Cardiac muscle cell (in vitro differentiated cells and primary cell): ENCODE results near the gene HLA-DPA1. TPM values are rescaled to one million over a fixed set of nuclear protein-coding genes. Genes with fewer than 3 reads are reported as not detected.

Experiments
- DNase-seq, 2 donors: peaks; one replicate each; pipeline versions ENCODE4 v3.0.0 to v3.0.0-alpha.2; 2010 to 2017; ENCODE audit warnings: low read depth in 1 of 2, low spot score in 1 of 2
- H3K27ac ChIP-seq: fragments of 200-600 bp; sonication (generic); 2 replicates; pipeline ENCODE4 v1.5.1; 2016
- H3K27me3 ChIP-seq: fragments of 200-600 bp; sonication (generic); 2 replicates; pipeline ENCODE4 v1.6.0; 2016; ENCODE audit warnings: control low read depth
- H3K36me3 ChIP-seq: fragments of 200-600 bp; sonication (generic); 2 replicates; pipeline ENCODE4 v1.5.1; 2016; ENCODE audit warnings: control low read depth
- H3K4me1 ChIP-seq: fragments of 200-600 bp; sonication (generic); 2 replicates; pipeline ENCODE4 v1.8.1; 2017; ENCODE audit warnings: low read depth, mild to moderate bottlenecking, mixed run types
- H3K4me3 ChIP-seq: fragments of 200-600 bp; sonication (generic); 2 replicates; pipeline ENCODE4 v1.5.1; 2016; ENCODE audit warnings: mild to moderate bottlenecking
- H3K9me3 ChIP-seq: fragments of 200-600 bp; sonication (generic); 2 replicates; pipeline ENCODE4 v1.5.1; 2017; ENCODE audit warnings: low read depth, mild to moderate bottlenecking, control low read depth
- polyA plus RNA-seq: library from polyadenylated mRNA; unstranded; fragments of >200 nt; fragmentation: Nextera tagmentation; extraction: Ambion mirVana; gene quantifications from 2 replicates; pipeline ENCODE4 v1.2.1, GENCODE V29; 2016
- total RNA-seq: library from RNA; depleted of rRNA; stranded (reverse); fragments of >200 nt; gene quantifications from 2 replicates; pipeline ENCODE4 v1.2.3, GENCODE V29; 2016
- TF ChIP-seq, protein P1 (sequence below): IDR thresholded peaks from 2 replicates; pipeline ENCODE4 v1.5.1; 2012; ENCODE audit warnings: low read depth, mild to moderate bottlenecking, low read length

The HLA-DPA1 gene
- total and polyA plus RNA-seq, 2 experiments from 2014 or later: 0.21 to 1.9 TPM

DNA sequence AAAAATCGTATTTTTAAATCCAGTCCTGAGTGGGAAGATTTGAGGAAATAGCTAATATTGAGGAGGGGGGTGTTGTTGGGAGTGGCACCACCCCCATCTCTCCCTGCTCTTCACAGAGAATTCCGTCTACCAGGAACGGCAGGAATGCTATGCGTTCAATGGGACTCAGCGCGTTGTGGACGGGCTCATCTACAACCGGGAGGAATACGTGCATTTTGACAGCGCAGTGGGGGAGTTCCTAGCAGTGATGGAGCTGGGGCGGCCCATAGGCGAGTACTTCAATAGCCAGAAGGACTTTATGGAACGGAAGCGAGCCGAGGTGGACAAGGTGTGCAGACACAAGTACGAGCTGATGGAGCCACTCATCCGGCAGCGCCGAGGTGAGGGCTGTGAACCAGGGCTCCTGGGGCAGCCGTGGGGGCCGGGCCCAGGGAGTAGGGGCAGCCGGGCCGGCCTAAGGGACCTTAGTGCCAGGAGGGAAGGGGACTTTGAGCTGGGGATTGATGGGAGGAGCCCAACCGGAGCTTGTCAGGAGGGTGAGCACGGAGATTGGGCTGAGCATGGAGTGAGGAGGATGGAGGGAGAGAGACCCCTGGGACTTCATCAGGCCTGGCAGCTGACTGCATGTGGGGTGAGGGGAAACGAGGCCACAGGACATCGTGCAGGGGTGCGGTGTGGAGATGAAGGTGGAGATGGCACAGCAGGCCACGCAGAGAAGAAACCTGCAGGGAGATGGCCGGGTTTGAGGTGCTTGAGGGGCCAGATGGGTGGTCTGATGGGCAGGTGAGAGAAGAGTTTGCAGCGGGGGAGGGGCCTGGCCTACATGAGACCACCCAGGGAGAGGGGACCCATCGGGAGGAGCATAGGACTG is 43.6 kb upstream of the HLA-DPA1 start:
- DNase-seq: peak; percentile 19 to 44
- Histone ChIP-seq H3K4me1 (no peaks in the 10 kb centered on the region), H3K27me3 (peaks cover 38% of the 10 kb centered on the region), H3K36me3 (no peaks in the 10 kb centered on the region), H3K4me3 (peak overlapping the region; percentile 0), H3K9me3 (no peaks in the 10 kb centered on the region), H3K27ac (no peak overlapping the region)
- TF ChIP-seq, protein P1, sequence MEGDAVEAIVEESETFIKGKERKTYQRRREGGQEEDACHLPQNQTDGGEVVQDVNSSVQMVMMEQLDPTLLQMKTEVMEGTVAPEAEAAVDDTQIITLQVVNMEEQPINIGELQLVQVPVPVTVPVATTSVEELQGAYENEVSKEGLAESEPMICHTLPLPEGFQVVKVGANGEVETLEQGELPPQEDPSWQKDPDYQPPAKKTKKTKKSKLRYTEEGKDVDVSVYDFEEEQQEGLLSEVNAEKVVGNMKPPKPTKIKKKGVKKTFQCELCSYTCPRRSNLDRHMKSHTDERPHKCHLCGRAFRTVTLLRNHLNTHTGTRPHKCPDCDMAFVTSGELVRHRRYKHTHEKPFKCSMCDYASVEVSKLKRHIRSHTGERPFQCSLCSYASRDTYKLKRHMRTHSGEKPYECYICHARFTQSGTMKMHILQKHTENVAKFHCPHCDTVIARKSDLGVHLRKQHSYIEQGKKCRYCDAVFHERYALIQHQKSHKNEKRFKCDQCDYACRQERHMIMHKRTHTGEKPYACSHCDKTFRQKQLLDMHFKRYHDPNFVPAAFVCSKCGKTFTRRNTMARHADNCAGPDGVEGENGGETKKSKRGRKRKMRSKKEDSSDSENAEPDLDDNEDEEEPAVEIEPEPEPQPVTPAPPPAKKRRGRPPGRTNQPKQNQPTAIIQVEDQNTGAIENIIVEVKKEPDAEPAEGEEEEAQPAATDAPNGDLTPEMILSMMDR: no peak

DNA sequence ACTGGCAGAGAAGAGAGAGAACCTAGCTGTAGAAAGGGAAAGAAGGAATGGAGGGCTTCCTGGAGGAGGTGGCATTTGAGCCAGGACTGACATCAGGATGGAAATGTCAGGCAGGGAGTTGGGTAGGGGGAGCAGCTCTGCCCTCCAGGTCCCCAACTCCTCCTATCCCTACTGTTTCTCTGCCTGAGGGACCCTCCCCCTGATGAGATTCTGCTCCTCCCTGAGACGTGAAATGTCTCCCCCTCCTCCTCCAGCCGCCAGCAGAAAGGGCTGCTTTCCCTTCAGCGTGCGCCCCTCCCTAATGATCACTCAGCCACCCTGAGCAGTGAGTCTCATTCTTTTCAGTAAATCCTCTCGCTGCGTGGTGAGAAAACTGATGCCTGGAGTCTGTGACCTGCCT is 43.0 kb upstream of the HLA-DPA1 start:
- Histone ChIP-seq H3K36me3 (no peaks in the 10 kb centered on the region), H3K27me3 (peaks cover 38% of the 10 kb centered on the region), H3K9me3 (no peaks in the 10 kb centered on the region), H3K4me3 (peak overlapping the region; percentile 0), H3K4me1 (no peaks in the 10 kb centered on the region), H3K27ac (no peak overlapping the region)
- TF ChIP-seq, protein P1: no peak
- DNase-seq: peak in 1 of 2 donors; percentile 9

DNA sequence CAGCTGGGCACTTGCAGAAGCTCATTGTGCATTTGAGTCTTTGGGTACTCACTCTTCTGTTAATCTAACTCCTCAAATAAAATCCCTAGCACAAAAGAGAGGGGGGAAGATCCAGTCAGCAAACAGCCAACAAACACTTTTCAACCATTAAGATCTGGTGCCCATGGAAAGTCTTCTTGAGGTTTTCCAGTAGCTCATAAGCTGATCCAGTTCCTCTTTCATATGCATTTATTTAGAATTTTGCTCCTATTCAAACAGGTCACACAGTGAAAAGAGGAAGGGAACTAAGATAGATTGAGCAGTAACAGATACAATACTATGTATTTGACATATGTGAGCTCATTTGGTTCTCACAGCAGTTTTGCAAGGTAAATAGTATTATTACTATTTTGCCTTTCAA is 41.0 kb upstream of the HLA-DPA1 start:
- TF ChIP-seq, protein P1: no peak
- Histone ChIP-seq H3K36me3 (no peaks in the 10 kb centered on the region), H3K9me3 (no peaks in the 10 kb centered on the region), H3K27ac (no peak overlapping the region), H3K4me3 (no peak overlapping the region), H3K27me3 (peaks cover 46% of the 10 kb centered on the region), H3K4me1 (no peaks in the 10 kb centered on the region)
- no peak for DNase-seq

DNA sequence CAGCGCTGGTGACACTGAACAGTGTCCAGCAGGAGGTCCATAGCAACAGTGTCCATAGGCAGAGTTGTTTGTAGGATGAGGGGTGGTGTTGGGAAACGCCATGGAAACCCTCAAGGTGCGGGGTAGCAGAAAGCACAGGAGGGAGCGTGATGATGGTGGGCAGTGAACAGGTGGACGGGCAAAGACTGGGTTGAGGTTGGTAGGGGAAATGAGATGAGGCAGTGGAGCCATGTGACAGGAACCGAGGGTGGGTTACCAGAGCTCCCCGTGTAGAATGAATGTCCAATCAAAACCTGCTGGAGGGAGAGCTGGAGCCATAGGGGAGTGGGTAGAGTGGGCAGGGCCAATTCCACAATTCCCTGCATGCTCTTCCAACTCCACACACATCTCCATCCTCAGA is 40.3 kb upstream of the HLA-DPA1 start:
- no peak for DNase-seq
- H3K4me1 ChIP-seq: no peaks in the 10 kb centered on the region
- H3K36me3 ChIP-seq: no peaks in the 10 kb centered on the region
- no peak overlapping the region for H3K27ac ChIP-seq
- no peaks in the 10 kb centered on the region for H3K9me3 ChIP-seq
- TF ChIP-seq, protein P1: no peak
- H3K27me3 ChIP-seq: peaks cover 50% of the 10 kb centered on the region
- no peak overlapping the region for H3K4me3 ChIP-seq

DNA sequence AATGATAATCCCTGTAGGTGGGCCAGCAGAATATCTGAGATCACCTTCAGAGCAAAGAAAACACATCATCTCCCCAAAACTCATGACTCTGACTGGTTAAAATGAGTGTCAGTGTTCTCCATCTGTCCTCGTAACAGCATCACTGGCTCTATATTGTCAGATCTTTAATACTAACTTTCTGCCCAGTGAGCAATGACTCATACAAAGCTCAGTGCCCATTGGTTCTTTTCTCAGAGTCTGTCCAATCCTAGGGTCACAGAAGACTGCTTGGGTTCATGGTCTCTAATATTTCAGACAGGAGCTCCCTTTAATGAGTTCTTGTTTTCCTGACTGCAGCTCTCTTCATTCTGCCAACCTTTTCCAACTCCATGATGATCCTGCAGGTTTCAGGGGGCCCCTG is 38.7 kb upstream of the HLA-DPA1 start:
- DNase-seq: peak; percentile 72 to 77
- TF ChIP-seq, protein P1: no peak
- no peaks in the 10 kb centered on the region for H3K4me1 ChIP-seq
- H3K27me3 ChIP-seq: peaks cover 55% of the 10 kb centered on the region
- no peaks in the 10 kb centered on the region for H3K36me3 ChIP-seq
- H3K9me3 ChIP-seq: no peaks in the 10 kb centered on the region
- H3K27ac ChIP-seq: no peak overlapping the region
- H3K4me3 ChIP-seq: no peak overlapping the region
